HUES6 (cell line): Measurements from ENCODE around the gene ZC3H12D.

Source experiments
- H3K27ac ChIP-seq: 2 replicates; pipeline ENCODE4 v1.7.0; 2013; ENCODE audit warnings: low read depth, mild to moderate bottlenecking, low read length, inconsistent platforms
- H3K27me3 ChIP-seq: 2 replicates; pipeline ENCODE4 v1.6.1; 2013; ENCODE audit warnings: low read length; ENCODE audit not compliant: control insufficient read depth, insufficient read depth
- H3K36me3 ChIP-seq: 2 replicates; pipeline ENCODE4 v1.6.1; 2013; ENCODE audit warnings: low read length; ENCODE audit not compliant: control insufficient read depth, insufficient read depth
- H3K4me1 ChIP-seq: 2 replicates; pipeline ENCODE4 v1.6.1; 2013; ENCODE audit warnings: low read length; ENCODE audit not compliant: control insufficient read depth, insufficient read depth
- H3K4me3 ChIP-seq: 2 replicates; pipeline ENCODE4 v1.5.1; 2013; ENCODE audit warnings: low read depth, low read length
- H3K9ac ChIP-seq: one replicate; pipeline ENCODE4 v1.6.1; 2013; ENCODE audit warnings: mild to moderate bottlenecking, low read length
- H3K9me3 ChIP-seq: 2 replicates; pipeline ENCODE4 v1.6.1; 2013; ENCODE audit warnings: low read depth, low read length; ENCODE audit not compliant: control insufficient read depth, insufficient read depth

The ZC3H12D gene

DNA sequence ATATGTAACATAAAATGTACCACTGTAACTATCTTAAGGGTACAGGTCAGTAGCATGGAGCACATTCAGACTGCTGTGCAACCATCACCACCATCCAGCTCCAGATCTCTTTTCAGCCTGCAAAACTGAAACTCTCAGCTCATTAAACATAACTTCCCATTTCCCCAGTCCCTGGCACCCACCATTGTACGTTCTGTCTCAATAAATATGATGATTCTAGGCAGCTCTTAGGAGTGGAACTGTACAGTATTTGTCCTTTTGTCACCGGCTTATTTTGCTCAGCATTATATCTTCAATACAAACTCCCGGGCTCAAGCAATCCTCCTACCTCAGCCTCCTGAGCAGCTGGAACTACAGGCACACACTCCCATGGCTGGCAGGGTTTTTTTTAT, 1.5 kb downstream of the ZC3H12D start:
- peaks cover 13% of the 10 kb centered on the region; the same call in 1 of the 2 replicates for H3K4me1 ChIP-seq
- no peak overlapping the region for H3K27ac ChIP-seq
- H3K9ac ChIP-seq = no peak overlapping the region
- H3K36me3 ChIP-seq = no peaks in the 10 kb centered on the region
- no peaks in the 10 kb centered on the region for H3K27me3 ChIP-seq
- H3K9me3 ChIP-seq = no peaks in the 10 kb centered on the region
- no peak overlapping the region for H3K4me3 ChIP-seq

DNA sequence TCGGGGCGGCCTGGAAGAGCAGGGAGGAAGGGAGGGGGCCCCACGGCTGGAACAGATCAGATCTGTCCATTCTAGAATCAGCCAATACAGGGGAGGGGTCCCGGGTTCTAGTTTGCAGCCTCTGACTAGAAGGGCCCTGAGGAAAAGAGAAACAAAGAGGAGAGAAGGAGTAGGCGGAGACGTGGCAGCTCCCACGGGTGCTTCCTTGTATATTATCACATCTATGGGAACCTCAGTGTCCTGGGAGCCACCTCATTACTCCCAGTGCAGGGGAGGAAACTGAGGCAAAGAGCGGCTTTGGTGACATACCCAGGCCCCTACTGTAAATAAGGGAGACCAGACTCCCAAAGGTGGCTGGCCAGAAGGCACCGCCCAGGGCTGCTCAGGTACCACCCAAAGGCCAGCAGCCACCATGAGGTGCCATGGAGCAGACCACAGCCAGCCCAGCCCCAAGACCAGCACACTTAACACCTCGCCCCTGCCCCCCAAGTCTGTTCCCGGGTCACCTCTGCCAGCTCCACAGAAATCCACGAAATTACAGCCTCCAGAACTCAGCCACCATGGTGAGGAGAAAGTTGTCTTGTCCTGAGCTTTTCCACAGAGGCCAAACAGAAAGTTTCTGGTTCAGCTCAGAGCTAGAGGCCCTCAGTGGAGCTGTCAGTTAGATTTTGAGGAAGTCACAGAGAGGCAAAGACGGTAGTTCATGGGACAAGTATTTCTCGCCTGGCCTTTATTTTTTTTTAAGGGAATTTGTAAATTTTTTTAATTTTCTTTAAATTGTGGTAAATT, 2.1 kb downstream of the ZC3H12D start:
- Histone ChIP-seq H3K4me1 (peaks cover 13% of the 10 kb centered on the region; the same call in 1 of the 2 replicates), H3K9ac (no peak overlapping the region), H3K27ac (no peak overlapping the region), H3K9me3 (no peaks in the 10 kb centered on the region), H3K4me3 (no peak overlapping the region), H3K36me3 (no peaks in the 10 kb centered on the region), H3K27me3 (no peaks in the 10 kb centered on the region)

DNA sequence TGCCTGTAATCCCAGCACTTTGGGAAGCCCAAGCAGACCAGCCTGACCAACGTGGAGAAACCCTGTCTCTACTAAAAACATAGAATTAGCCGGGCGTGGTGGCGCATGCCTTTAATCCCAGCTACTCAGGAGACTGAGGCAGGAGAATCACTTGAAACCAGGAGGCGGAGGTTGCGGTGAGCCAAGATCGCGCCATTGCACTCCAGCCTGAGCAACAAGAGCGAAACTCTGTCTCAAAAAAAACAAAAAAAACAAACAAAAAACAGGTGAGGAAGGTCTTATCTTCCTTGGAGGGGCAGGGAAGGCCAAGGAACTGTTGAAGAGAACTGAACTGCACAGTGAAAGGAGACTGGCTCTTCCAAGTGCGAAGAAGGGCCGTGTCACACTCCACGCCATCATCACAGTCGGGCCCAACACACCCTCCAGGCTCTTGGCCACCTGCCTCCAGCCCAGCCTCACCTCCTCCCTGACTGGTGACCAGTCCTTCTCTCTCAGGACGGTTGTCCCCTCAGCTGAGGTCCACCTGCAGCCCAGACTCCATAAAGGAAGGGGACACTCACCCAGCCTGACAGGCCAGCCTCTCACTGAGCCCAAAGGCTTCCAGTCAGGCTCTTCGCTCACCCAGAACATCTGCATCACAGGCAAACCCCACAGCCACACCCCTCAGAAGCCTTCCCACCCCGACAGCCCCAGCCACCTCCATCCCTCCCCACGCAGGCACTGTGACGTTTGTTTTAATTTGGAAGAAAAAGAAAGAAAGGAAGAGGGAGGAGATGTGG, 4.1 kb downstream of the ZC3H12D start:
- Histone ChIP-seq H3K27me3 (no peaks in the 10 kb centered on the region), H3K9ac (no peak overlapping the region), H3K27ac (no peak overlapping the region), H3K4me1 (peaks cover 13% of the 10 kb centered on the region; the same call in 1 of the 2 replicates), H3K9me3 (no peaks in the 10 kb centered on the region), H3K4me3 (no peak overlapping the region), H3K36me3 (no peaks in the 10 kb centered on the region)

DNA sequence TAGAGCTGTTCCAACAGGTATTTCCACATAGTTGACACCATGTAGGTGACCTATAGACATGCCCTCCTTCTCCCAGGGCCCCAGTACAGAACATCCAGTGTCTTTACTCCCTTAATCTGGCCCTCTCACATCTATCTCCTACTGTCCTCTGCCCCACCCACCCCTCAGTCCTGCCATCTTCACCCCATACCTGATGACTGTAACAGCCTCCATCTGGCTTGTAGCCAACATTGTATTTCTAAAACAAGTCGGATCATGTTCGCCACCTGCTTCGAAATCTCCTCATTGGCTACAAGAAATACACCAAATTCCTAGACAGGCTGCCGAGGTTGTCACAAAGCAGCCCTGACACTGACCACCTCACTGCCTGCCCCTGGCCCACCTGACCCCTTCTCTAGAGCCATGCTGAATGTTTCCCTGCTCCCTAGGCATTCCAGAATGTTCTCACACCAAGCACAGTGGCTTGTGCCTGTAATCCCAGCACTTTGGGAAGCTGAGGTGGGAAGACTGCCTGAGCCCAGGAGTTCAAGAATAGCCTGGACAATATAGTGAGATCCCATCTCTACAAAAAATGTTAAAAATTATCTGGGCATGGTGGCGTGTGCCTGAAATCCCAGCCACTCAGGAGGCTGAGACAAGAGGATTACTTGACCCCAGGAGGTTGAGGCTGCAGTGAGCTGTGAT, 6.0 kb downstream of the ZC3H12D start:
- H3K4me3 ChIP-seq = no peak overlapping the region
- H3K9me3 ChIP-seq = no peaks in the 10 kb centered on the region
- H3K27me3 ChIP-seq = no peaks in the 10 kb centered on the region
- peaks cover 4% of the 10 kb centered on the region; the same call in 1 of the 2 replicates for H3K4me1 ChIP-seq
- no peak overlapping the region for H3K9ac ChIP-seq
- no peak overlapping the region for H3K27ac ChIP-seq
- no peaks in the 10 kb centered on the region for H3K36me3 ChIP-seq

DNA sequence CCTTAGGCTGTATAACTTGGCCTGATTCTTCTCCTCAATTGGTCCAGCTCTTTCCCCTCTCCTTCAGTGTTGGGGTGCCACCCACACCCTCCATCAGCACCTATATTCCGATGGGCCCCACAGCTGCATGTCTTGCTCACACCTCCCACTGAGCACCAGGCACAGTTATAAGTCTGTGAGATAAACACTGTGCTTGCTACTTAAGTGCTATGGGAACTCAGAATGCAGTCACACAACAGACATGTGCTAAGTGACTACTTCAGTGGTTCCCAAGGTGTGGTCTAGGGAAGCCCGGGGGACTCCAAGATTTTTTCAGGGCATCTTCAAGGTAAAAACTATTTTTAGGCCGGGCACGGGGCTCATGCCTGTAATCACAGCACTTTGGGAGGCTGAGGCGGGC, 7.3 kb downstream of the ZC3H12D start:
- H3K9me3 ChIP-seq = no peaks in the 10 kb centered on the region
- no peaks in the 10 kb centered on the region for H3K36me3 ChIP-seq
- no peak overlapping the region for H3K9ac ChIP-seq
- H3K4me3 ChIP-seq = no peak overlapping the region
- no peak overlapping the region for H3K27ac ChIP-seq
- peaks cover 11% of the 10 kb centered on the region for H3K4me1 ChIP-seq
- no peaks in the 10 kb centered on the region for H3K27me3 ChIP-seq

DNA sequence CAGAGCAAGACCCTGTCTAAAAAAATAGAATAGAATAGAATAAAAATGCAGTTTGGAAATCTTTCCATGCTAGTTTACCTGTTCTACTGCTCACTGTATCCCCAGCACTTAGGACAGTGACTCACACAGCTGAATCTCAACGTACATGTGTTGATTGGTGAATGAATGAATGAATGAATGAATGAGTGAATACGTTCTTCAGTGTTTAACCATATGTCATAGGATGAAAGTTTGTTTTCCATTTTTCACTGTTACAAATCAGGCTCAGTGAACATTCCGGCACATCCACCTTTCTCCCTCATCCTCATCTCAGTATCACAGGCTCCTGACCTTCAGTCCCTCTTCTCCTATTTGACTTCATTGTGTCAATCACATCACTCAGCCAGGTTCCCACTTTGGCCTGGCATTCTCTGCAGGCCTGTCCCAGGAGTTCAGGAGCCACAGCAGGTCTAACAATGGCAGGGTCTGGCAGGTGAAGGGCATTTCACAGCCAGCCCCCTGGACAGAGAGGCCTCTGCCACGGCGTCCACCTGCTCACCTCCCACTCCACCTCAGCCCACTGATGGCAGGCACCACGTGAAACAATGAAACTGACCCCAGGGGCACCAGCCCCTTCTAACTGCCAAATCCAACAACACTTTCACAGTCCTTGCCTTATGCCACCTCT, 7.9 kb downstream of the ZC3H12D start:
- H3K4me1 ChIP-seq = peaks cover 7% of the 10 kb centered on the region
- no peaks in the 10 kb centered on the region for H3K9me3 ChIP-seq
- H3K27me3 ChIP-seq = no peaks in the 10 kb centered on the region
- H3K27ac ChIP-seq = no peak overlapping the region
- no peak overlapping the region for H3K4me3 ChIP-seq
- no peaks in the 10 kb centered on the region for H3K36me3 ChIP-seq
- no peak overlapping the region for H3K9ac ChIP-seq

DNA sequence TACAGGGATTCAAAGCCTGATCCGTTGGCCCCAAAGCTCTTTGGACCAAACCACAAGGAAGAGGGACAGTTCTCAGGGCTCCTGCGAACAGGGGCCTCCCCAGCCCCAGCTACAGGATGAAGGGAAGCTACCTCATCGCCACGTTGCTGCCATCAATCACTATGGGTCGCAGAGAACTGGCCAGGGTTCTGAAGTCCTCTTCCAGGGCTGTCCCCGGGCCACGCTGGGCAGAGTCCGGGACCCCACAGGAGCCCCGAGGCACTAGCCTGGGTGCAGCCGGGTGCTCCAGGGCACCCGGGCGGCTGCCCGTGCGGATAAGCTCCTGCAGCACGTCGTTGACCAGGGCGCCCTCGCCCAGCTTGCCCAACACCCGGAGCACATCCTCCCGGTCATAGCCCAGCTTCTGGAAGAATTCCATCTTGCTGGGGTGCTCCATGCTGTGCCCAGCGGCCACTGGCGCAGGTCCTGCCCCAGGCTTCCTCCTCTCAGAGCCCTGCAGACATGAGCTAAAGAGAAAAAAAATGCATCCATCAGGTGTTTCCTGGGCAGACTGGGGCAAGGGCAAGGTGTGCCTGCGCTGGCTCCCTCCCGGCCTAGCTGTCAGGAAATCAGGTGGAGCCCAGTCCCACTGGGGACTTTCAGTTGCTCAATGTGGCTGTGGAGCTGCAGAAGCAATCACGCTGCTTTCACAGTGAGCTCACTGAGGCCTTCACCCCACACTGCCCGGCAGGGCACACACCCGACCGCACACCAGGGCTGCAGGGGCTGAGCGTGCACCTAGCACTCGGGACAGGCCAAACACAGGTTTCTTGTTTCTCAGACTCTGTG, 10.5 kb downstream of the ZC3H12D start:
- Histone ChIP-seq H3K27ac (no peak overlapping the region), H3K4me3 (no peak overlapping the region), H3K4me1 (peaks cover 7% of the 10 kb centered on the region)

DNA sequence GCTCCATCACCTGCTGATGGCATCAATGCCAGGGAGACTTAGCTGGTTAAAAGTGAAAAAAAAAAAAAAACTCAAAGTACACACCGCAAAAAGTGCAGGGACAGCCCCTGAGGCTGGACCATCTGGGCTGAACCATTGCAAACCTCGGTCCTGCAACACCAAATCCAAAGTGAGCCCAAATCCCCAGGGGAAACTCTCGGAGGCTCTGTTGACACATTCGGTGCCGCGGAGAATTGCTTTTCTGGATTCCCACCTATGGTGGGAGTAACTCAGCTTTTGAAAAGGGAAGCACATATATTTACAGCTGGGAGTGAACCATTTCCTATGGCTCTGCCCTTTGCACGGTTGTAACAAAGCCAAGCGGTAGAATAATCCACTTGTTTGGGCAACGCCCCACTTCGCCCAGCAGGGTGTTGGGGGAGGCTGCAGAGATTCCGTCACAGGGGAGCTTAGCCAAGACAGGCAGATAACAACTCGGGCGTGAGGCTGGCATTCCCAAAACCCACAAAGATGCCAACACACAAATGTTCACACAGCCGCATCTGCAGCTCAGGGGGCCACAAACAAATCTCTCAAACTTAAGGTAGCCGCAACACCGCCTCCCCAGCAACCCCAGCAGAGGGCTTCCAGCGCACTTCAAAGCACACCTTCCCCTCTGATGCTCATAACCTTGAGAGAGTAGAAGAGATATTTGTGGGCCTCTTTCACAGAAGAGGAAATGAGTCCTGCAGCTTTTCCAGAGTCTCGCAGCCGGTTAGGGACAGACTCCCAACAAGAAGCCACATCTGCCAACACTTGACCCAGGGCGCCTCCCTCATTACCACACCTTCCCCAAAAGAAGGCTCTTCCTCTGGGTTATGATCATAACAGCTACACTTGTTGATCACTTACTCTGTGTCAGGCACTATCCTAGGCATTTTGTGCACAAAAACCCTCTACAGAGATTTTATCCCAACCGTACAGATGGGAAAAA, 11.4 kb downstream of the ZC3H12D start:
- Histone ChIP-seq H3K4me3 (no peak overlapping the region), H3K27me3 (no peaks in the 10 kb centered on the region)

More for the DNA sequence above, 10.5 kb downstream of the ZC3H12D start:
- Histone ChIP-seq H3K27me3 (no peaks in the 10 kb centered on the region), H3K9me3 (no peaks in the 10 kb centered on the region), H3K9ac (no peak overlapping the region), H3K36me3 (no peaks in the 10 kb centered on the region)

DNA sequence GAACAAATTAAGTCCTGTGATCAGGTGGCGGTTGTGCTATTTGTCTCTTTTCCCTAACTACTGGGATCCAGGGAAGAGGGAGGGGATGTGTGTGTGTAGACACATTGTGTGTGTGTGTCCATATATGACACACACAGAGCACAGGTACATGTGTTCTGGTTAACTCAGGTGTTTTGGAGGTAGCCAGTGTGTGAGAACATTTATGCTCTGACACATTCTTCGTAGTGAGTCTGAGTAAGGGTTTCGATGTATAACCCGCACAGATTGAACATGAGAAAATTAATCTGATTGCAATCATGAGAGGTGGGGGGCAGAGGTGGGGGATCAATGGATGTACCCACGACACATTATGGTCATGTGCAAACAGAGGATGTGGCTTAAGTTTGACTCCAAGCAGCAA, 12.6 kb downstream of the ZC3H12D start:
- Histone ChIP-seq H3K4me3 (no peak overlapping the region), H3K9ac (no peak overlapping the region), H3K27me3 (no peaks in the 10 kb centered on the region), H3K36me3 (no peaks in the 10 kb centered on the region), H3K9me3 (no peaks in the 10 kb centered on the region), H3K4me1 (peaks cover 7% of the 10 kb centered on the region), H3K27ac (no peak overlapping the region)

More for the DNA sequence above, 11.4 kb downstream of the ZC3H12D start:
- H3K27ac ChIP-seq = no peak overlapping the region
- no peaks in the 10 kb centered on the region for H3K36me3 ChIP-seq
- H3K9ac ChIP-seq = no peak overlapping the region
- peaks cover 7% of the 10 kb centered on the region for H3K4me1 ChIP-seq
- H3K9me3 ChIP-seq = no peaks in the 10 kb centered on the region
